Tibial artery (tissue), 4 donors: Measurements from ENCODE around the gene ALG14.
"Not testable (repeated sequence)": the region's sequence is repeated elsewhere in the genome, so short reads cannot be mapped to it uniquely, and the experiment has no call there.

Experiments used
- DNase-seq, 2 donors: peaks; one replicate each; pipeline ENCODE4 v3.0.0-alpha.2; 2019
- H3K27ac ChIP-seq, 2 donors: fragments of 200-600 bp; sonication (generic) in 1 of 2; 1 replicate in 1 of 2; 2 replicates in 1 of 2; pipeline ENCODE4 v1.5.1; 2018 to 2019; ENCODE audit warnings: mild to moderate bottlenecking in 1 of 2
- H3K27me3 ChIP-seq, 2 donors: fragments of 200-600 bp; sonication (generic) in 1 of 2; one replicate each; pipeline versions ENCODE4 v1.5.1 to v1.6.0; 2016 to 2019
- H3K36me3 ChIP-seq, 3 donors: fragments of 200-600 bp; sonication (generic) in 2 of 3; one replicate each; pipeline ENCODE4 v1.5.1; 2016 to 2019; ENCODE audit warnings: mild to moderate bottlenecking in 2 of 3
- H3K4me1 ChIP-seq, 4 donors: fragments of 200-600 bp; sonication (generic) in 2 of 4; 1 replicate in 3 of 4; 2 replicates in 1 of 4; pipeline ENCODE4 v1.5.1; 2016 to 2019
- H3K4me3 ChIP-seq, 2 donors: fragments of 200-600 bp; sonication (generic) in 1 of 2; 1 replicate in 1 of 2; 2 replicates in 1 of 2; pipeline ENCODE4 v1.5.1; 2018 to 2019; ENCODE audit warnings: mild to moderate bottlenecking in 2 of 2
- H3K9me3 ChIP-seq, 3 donors: fragments of 200-600 bp; sonication (generic) in 1 of 3; one replicate each; pipeline ENCODE4 v1.5.1; 2016 to 2019
- intact Hi-C: fragments of 100-400 bp; cut with DNase I; formaldehyde crosslinking; loops from one replicate; pipeline ENCODE4 v1.15.0; 2023; ENCODE audit warnings: low total_unique reads
- TF ChIP-seq, protein P1 (sequence below), 2 experiments: fragments of 200-600 bp in 1 of 2; fragments of 450-650 bp in 1 of 2; IDR thresholded peaks; one replicate each; pipeline ENCODE4 v1.5.1; 2017 to 2019; ENCODE audit warnings: antibody characterized with exemption in 2 of 2, mild to moderate bottlenecking in 1 of 2, moderate library complexity in 1 of 2

ALG14 gene

DNA sequence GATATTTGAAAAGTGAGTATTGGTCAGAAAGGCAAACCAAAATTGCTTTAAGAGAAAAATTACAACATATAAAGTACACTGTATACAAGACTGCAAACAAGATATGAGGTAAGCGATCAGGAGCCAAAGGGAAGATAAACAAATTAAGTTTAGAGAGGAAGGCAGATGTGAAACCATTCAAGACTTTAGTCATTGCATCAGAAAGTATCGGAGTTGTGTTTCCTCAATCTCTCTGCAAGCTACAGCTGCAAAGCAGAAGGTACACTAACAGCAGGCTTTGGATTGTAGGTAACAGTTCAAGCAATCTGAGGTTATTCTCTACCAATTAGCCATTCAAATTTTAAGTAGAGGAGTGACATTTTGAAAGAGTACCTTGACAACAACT, 23.1 kb upstream of the ALG14 start:
- H3K27ac ChIP-seq, result no peak overlapping the region
- no peaks in the 10 kb centered on the region for H3K9me3 ChIP-seq
- H3K27me3 ChIP-seq, result no peaks in the 10 kb centered on the region
- H3K4me1 ChIP-seq, result no peaks in the 10 kb centered on the region
- H3K36me3 ChIP-seq, result no peaks in the 10 kb centered on the region
- H3K4me3 ChIP-seq, result no peak overlapping the region
- TF ChIP-seq, protein P1, sequence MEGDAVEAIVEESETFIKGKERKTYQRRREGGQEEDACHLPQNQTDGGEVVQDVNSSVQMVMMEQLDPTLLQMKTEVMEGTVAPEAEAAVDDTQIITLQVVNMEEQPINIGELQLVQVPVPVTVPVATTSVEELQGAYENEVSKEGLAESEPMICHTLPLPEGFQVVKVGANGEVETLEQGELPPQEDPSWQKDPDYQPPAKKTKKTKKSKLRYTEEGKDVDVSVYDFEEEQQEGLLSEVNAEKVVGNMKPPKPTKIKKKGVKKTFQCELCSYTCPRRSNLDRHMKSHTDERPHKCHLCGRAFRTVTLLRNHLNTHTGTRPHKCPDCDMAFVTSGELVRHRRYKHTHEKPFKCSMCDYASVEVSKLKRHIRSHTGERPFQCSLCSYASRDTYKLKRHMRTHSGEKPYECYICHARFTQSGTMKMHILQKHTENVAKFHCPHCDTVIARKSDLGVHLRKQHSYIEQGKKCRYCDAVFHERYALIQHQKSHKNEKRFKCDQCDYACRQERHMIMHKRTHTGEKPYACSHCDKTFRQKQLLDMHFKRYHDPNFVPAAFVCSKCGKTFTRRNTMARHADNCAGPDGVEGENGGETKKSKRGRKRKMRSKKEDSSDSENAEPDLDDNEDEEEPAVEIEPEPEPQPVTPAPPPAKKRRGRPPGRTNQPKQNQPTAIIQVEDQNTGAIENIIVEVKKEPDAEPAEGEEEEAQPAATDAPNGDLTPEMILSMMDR (IDR thresholded peaks at IDR 0.05), result no peak
- DNase-seq, result no peak
- intact Hi-C loops, result no loop called here

- TF ChIP-seq, protein P1 (IDR thresholded peaks at IDR 0.05), result no peak
- no peak overlapping the region for H3K4me3 ChIP-seq
- no peaks in the 10 kb centered on the region for H3K4me1 ChIP-seq
- no peak for DNase-seq
- intact Hi-C loops, result no loop called here
- H3K9me3 ChIP-seq, result no peaks in the 10 kb centered on the region
- no peak overlapping the region for H3K27ac ChIP-seq
- H3K36me3 ChIP-seq, result no peaks in the 10 kb centered on the region
- no peaks in the 10 kb centered on the region for H3K27me3 ChIP-seq
Observed at GRCh38 chr1:95094923-95095322, 22.2 kb upstream of the ALG14 start.

DNA sequence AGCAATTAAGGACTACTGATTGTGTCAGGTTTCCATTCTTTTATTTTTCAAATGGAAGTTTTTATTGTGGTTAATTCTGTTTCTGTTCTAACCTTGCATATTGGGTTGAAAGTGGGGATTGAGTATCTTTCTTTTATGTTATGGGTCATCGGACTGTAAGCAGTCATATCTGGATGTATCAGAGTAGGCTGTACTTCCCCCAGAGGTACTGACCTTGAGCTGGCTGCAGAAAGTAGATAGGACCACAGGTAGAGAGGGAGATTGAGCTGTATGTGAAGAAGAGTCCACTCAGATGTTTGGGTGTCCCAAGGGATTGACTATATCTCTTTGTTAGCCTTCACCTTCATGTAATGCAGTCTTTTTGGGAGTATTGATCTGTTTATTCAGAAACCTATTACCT, 20.5 kb upstream of the ALG14 start:
- no peaks in the 10 kb centered on the region for H3K36me3 ChIP-seq
- no peaks in the 10 kb centered on the region for H3K9me3 ChIP-seq
- H3K4me3 ChIP-seq, result no peak overlapping the region
- intact Hi-C loops, result no loop called here
- no peak overlapping the region for H3K27ac ChIP-seq
- TF ChIP-seq, protein P1 (IDR thresholded peaks at IDR 0.05), result no peak
- no peak for DNase-seq
- H3K27me3 ChIP-seq, result no peaks in the 10 kb centered on the region
- H3K4me1 ChIP-seq, result peaks cover 0 to 3% (median 0%) of the 10 kb centered on the region in 4 donors

DNA sequence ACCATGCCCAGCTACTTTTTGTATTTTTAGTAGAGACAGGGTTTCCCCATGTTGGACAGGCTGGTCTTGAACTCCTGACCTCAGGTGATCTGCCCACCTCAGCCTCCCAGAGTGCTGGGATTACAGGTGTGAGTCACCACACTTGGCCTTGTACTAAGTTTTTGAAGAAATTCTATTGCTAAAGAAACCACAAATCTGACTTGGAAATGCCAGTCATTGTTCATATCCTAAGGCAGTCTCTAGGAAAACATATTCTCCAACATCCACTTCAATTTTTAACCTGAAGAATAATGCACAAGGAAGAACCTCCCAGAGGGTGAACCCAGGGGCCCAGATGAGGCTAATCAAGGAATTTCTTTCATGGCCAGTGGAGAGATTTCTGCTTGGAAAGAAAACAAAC, 20.1 kb upstream of the ALG14 start:
- H3K36me3 ChIP-seq, intact Hi-C loops: not testable (repeated sequence)

DNA sequence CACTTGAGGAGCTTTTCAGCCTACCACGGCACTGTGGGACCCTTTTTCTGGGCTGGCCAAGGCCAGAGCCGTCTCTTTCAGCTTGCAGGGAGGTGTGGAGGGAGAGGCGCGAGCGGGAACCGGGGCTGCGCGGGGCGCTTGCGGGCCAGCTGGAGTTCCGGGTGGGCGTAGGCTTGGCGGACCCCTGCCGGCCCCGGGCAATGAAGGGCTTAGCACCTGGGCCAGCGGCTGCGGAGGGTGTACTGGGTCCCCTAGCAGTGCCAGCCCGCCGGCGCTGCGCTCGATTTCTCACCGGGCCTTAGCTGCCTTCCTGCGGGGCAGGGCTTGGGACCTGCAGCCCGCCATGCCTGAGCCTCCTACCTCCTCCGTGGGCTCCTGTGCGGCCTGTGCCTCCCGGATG, 18.5 kb upstream of the ALG14 start:
- H3K36me3 ChIP-seq, DNase-seq, H3K27ac ChIP-seq, H3K4me3 ChIP-seq, intact Hi-C loops, H3K27me3 ChIP-seq, H3K9me3 ChIP-seq: not testable (repeated sequence)
- peaks cover 0 to 23% (median 11%) of the 10 kb centered on the region in 4 donors for H3K4me1 ChIP-seq

More for the DNA sequence above, 20.1 kb upstream of the ALG14 start:
- H3K27me3 ChIP-seq, H3K4me3 ChIP-seq, DNase-seq, H3K9me3 ChIP-seq, H3K27ac ChIP-seq, H3K4me1 ChIP-seq: not testable (repeated sequence)

GRCh38 chr1:95089650-95090287, 17.0 kb upstream of the ALG14 start:
- DNase-seq, result no peak
- no peak overlapping the region for H3K27ac ChIP-seq
- no peaks in the 10 kb centered on the region for H3K9me3 ChIP-seq
- H3K4me1 ChIP-seq, result peaks cover 0 to 23% (median 11%) of the 10 kb centered on the region in 4 donors
- no peak overlapping the region for H3K4me3 ChIP-seq
- intact Hi-C loops, result no loop called here
- no peaks in the 10 kb centered on the region for H3K36me3 ChIP-seq
- TF ChIP-seq, protein P1 (IDR thresholded peaks at IDR 0.05), result no peak
- H3K27me3 ChIP-seq, result no peaks in the 10 kb centered on the region

DNA sequence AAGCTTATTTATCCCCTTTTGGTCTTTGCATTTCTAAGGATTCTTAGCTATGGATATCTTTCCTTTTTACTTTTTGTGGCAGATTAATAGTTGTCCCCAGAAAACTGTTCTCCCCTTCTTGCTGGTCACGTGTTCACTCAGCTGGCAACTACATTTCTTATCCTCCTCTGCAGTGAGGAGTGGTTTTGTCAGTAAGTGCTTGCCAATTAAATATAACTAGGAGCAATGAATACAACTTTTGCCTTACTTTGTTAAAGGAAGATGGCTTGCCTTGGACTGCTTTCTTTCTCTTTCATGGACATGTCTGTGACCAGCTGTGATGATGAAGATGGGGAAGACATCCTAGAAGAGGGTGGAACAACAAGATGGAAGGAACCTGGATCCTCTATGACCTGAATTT, 15.6 kb upstream of the ALG14 start:
- no peaks in the 10 kb centered on the region for H3K27me3 ChIP-seq
- DNase-seq, result no peak
- no peak overlapping the region for H3K4me3 ChIP-seq
- H3K4me1 ChIP-seq, result peaks cover 0 to 23% (median 11%) of the 10 kb centered on the region in 4 donors
- TF ChIP-seq, protein P1 (IDR thresholded peaks at IDR 0.05), result no peak
- H3K36me3 ChIP-seq, result no peaks in the 10 kb centered on the region
- intact Hi-C loops, result no loop called here
- no peaks in the 10 kb centered on the region for H3K9me3 ChIP-seq
- peak overlapping the region; percentile 64 to 79 for H3K27ac ChIP-seq
